Measurements from ENCODE around the gene CCSAP. TPM values are rescaled to one million over a fixed set of nuclear protein-coding genes. Genes with fewer than 3 reads are reported as not detected.
"Not testable (repeated sequence)": the region's sequence is repeated elsewhere in the genome, so short reads cannot be mapped to it uniquely, and the experiment has no call there.

The CCSAP gene
- total RNA-seq, 4 donors from 2014 or later = 1.8 to 5.8 (median 2.8) TPM

DNA sequence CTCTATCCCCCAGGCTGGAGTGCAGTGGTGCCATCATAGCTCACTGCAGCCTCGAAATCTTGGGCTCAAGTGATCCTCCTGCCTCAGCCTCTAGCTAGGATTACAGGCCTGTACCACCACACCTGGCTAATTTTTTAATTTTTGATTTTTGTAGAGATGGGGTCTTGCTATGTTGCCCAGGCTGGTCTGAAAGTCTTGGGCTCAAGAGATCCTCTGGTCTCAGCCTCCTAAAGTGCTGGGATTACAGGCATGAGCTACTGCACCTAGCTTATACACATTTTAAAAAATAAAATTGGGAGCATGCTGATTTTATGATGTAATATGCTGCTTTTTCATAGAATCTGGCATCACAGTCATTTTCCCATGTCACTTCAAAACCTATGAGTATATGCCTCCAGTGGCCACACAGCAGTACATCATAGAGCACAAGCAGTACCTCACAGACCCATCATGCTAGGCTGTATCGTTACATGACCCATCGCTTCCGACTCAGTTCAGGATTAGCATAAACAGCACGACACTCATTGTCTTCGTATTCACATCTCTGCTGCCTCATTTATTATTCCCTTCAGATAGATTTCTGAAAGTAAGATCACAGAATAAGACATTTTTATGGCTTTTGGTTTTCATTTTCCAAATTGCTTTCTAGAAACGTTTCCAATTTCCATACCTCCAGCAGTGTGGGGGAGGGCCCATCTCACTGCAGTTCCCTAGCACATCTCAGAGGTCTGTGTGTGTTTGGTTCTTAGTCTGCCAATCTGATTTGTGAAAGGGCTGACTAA lies 35.9 kb upstream of the CCSAP start:
- no peak for DNase-seq
- no peak for TF ChIP-seq CTCF (IDR thresholded peaks at IDR 0.05)
- TF ChIP-seq POLR2A (IDR thresholded peaks at IDR 0.05) = no peak
- no peaks in the 10 kb centered on the region for H3K36me3 ChIP-seq

DNA sequence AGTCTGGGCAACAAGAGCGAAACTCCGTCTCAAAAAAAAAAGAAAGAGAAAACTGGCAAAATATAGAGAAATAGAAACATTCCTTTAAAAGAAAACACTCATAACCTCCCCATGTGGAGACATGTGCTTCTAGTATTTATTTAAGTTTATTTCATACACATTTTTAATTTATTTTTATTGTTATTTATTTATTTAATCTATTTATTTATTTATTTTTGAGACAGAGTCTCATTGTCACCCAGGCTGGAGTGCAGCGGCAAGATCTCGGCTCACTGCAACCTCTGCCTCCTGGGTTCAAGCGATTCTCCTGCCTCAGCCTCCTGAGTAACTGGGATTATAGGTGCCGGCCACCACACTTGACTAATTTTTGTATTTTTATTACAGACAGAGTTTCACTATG lies 35.2 kb upstream of the CCSAP start:
- not testable (repeated sequence) for H3K4me3 ChIP-seq, H3K27ac ChIP-seq, H3K4me1 ChIP-seq, H3K36me3 ChIP-seq, H3K9me3 ChIP-seq, H3K27me3 ChIP-seq, DNase-seq

More for the DNA sequence above, 35.9 kb upstream of the CCSAP start:
- no peaks in the 10 kb centered on the region for H3K9me3 ChIP-seq
- H3K27me3 ChIP-seq = no peaks in the 10 kb centered on the region
- no peak overlapping the region for H3K4me3 ChIP-seq
- no peak overlapping the region for H3K27ac ChIP-seq
- no peaks in the 10 kb centered on the region for H3K4me1 ChIP-seq

DNA sequence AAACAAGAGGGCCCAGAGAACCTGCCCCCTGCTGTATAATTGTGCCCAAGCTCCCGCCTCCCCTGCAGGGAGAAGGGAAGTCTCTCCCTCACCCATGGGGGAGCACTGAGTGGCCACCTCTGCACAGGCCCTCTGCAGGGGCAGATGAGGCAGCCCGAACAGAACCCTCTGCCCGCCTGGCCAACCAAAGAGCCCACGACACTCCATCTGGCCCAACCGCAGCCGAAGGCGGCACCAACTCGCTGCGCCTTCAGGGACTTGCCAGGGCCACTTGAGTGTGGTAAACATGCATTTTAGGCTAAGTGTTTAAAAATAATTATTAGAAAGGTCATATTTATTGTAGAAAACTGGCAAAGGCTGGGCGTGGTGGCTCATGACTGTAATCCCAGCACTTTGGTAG lies 34.6 kb upstream of the CCSAP start:
- Histone ChIP-seq H3K27ac (no peak overlapping the region), H3K36me3 (no peaks in the 10 kb centered on the region), H3K4me3 (no peak overlapping the region), H3K27me3 (no peaks in the 10 kb centered on the region), H3K4me1 (no peaks in the 10 kb centered on the region), H3K9me3 (no peaks in the 10 kb centered on the region)
- no peak for DNase-seq
- TF ChIP-seq POLR2A (IDR thresholded peaks at IDR 0.05) = no peak
- TF ChIP-seq CTCF (IDR thresholded peaks at IDR 0.05) = no peak

DNA sequence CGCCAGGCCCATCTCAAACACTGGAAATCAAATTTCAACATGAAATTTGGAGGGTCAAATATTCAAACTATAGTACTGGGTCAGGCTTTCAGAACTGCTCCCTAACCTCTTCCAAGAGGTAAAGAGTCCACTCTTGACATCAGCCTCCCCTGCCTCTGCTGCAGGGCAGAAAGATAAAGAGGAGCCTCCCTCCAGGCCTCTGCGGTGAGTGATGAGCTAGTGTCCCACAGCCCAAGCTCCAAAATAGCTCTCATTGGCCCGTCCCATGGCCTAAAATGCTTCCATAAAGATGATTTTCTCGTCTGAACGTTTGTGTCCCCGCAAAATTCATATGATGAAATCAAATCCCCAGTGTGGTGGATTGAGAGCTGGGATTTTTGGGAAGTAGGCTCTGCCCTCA lies 33.7 kb upstream of the CCSAP start:
- H3K9me3 ChIP-seq = no peaks in the 10 kb centered on the region
- no peaks in the 10 kb centered on the region for H3K4me1 ChIP-seq

DNA sequence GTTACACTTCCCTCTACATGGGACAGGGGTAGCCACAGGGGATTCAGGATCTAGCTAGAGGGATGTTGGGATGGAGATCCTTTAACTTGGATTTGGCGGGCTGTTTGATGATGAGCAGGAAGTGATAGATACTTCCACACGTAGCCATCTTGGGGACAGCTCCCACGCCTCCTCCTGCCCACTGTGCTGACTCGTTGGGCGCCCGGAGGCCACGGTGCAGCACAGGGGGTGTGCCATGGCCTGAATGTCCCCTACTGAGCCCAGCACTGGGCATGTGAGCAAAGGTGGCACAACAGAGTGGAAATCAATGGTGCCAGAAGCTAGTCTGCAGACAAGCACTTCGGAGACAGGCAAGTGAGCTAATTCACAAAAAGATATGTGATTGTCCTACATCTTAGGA lies 31.6 kb upstream of the CCSAP start:
- Histone ChIP-seq H3K4me3 (no peak overlapping the region), H3K36me3 (no peaks in the 10 kb centered on the region), H3K4me1 (no peaks in the 10 kb centered on the region), H3K27me3 (no peaks in the 10 kb centered on the region), H3K27ac (no peak overlapping the region), H3K9me3 (no peaks in the 10 kb centered on the region)
- no peak for DNase-seq
- TF ChIP-seq POLR2A (IDR thresholded peaks at IDR 0.05) (no peak), CTCF (IDR thresholded peaks at IDR 0.05) (no peak)

More for the DNA sequence above, 33.7 kb upstream of the CCSAP start:
- Histone ChIP-seq H3K4me3 (no peak overlapping the region), H3K27me3 (no peaks in the 10 kb centered on the region), H3K36me3 (no peaks in the 10 kb centered on the region), H3K27ac (no peak overlapping the region)
- TF ChIP-seq CTCF (IDR thresholded peaks at IDR 0.05) (no peak), POLR2A (IDR thresholded peaks at IDR 0.05) (no peak)
- no peak for DNase-seq

DNA sequence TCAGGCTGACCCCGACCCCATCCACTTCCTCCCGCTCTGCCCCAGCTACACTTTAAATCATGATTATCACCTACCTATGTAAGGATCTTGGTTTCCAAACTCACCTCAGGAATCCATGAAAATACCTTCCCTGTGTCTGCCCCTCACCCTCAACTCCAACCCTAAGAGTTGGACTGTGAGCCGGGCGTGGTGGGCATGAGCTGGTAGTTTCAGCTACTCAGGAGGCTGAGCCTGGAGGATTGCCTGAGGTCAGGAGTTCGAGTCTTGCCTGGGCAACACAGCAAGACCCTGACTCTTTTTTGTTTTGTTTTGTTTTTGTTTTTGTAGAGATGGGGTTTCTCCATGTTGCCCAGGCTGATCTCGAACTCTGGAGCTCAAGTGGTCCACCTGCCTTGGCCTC lies 30.5 kb upstream of the CCSAP start:
- TF ChIP-seq POLR2A (IDR thresholded peaks at IDR 0.05) (no peak), CTCF (IDR thresholded peaks at IDR 0.05) (no peak)

More for the DNA sequence above, 30.5 kb upstream of the CCSAP start:
- no peak for DNase-seq
- Histone ChIP-seq H3K4me1 (no peaks in the 10 kb centered on the region), H3K9me3 (no peaks in the 10 kb centered on the region), H3K36me3 (no peaks in the 10 kb centered on the region), H3K27ac (no peak overlapping the region), H3K27me3 (no peaks in the 10 kb centered on the region), H3K4me3 (no peak overlapping the region)

Measured in Peyer's patch (tissue), 4 donors.